Activated T-cell treated with anti-CD3 and anti-CD28 coated beads for 48 hours (primary cell): ENCODE measurements around the gene CLEC2L.

Experiments used
- DNase-seq: peaks from one replicate; pipeline ENCODE4 v3.0.0-alpha.2; 2020; ENCODE audit warnings: low read depth

The CLEC2L gene

DNA sequence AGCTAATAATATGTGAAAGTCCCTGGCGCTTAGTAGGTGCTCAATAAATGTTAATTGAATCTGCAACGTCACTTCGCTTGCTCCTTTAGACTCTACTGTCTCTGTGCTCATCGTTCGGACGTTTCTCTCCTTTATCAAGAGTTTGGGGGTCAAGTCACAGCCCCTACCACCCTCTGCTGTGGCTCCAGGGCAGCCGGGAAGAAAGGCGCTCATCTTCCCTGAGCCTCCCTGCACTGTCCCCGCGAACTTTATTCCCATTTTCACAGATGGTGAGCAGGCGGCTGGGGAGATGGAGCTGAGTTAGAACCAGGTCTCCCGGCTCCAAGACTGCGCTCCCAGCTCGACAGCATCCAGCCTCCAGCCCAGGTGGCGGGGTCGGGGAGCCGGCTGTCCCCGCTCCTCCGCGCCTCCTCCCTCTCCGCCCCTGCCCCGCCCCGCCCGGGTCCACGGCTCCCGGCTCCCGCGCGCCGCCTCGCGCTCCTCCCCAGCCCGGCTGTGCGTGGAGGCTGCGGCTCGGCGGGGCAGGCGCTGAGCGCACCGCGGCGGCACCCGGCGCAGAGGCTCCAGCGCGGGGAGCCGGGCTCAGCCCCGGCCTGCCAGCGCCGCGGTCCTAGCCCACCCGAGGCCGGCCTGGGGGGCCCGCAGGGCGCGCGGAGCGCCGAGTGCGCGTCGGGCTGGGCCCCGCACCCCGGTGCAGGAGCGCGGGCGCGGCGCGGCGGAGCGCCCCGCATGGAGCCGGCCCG, at the start of gene CLEC2L:
TSS of gene CLEC2L (plus strand) at position 487 of the 743 bp plus-strand sequence. CDS start at position 730, 243 bp downstream.
- peak; percentile 21 for DNase-seq

DNA sequence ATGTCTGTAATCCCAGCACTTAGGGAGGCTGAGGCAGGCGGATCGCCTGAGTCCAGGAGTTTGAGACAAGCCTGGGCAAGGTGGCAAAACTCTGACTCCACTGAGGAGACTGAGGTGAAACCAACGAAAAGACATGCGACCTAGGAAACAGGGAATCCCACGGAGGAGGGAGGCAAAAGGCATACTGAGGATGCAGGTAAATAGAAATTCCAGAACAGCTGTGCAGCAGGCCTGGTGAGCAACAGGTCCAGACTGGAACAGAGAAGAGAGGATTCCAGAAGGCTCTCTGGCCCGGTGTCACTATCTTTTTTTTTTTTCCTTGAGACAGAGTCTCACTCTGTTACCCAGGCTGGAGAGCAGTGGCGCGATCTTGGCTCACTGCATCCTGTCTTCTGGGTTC, 47.3 kb upstream of the CLEC2L start:
- no peak for DNase-seq

DNA sequence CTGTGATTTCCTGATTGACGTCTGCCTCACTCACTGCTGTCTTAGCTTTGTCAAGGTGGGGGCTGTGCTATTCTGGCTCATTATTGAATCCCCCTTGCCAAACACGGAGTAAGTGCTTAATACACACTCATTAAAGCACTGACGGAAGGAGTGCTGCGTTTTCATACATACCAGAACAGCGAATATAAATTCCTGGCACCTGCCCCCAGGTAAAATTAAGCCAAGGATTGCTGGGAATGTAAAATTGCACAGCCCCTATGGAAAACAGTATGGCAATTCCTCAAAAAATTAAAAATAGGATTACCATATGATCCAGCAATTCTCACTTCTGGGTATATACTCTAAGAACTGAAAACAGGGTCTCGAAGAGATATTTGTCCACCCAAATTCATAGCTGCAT, 46.6 kb upstream of the CLEC2L start:
- no peak for DNase-seq

DNA sequence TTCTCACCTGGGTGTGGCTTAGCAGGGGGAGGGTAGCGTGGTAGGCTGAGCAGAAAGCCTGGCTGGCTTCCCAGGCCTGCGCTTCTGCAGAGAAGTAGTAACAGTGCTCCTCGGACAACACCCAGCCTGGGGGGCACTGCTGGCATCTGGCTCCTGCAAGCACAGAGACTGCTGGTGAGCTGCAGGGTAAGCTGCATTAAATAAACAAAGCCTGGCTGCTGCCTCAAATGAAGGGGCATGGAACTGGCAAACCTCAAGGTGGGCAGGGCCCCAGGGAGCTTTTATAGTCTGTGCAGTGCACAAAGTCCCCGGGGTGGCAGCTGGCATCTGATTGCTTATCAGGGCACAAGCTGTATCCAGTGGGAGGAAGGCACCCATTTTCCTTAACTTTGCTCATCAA, 43.9 kb upstream of the CLEC2L start:
- no peak for DNase-seq

DNA sequence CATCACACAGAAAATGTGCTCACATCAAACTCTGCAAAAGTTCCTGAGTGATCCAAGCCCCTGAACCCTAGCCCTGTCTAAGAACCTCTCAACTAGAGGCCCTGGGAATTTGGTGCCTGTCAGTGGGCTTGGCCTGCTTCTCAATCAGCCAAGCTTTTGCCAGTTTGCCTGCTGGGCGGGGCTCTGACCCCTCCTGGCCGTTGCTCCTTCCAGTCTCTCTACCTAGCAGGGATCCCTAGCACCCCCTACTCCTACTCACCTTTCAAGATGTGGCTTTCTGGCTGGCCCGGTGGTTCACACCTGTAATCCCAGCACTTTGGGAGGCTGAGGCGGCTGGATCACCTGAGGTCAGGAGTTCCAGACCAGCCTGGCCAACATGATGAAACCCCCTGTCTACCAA, 42.1 kb upstream of the CLEC2L start:
- no peak for DNase-seq

DNA sequence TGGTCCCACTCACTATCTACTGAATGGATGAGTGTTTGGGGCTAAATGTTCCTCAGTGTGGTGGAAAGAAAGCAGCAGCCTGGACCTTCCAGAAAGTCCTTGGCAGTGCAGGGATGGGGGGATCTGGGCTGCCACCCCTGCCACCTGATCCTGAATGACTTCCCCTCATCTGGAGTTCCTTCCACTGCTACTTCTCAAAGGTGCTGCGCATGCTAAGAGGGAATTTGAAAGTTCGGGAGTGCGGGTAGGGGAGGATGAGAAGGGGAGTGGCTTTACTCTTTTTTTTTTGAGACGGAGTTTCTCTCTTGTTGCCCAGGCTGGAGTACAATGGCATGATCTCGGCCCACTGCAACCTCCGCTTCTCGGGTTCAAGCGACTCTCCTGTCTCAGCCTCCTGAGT, 41.4 kb upstream of the CLEC2L start:
- DNase-seq: no peak

DNA sequence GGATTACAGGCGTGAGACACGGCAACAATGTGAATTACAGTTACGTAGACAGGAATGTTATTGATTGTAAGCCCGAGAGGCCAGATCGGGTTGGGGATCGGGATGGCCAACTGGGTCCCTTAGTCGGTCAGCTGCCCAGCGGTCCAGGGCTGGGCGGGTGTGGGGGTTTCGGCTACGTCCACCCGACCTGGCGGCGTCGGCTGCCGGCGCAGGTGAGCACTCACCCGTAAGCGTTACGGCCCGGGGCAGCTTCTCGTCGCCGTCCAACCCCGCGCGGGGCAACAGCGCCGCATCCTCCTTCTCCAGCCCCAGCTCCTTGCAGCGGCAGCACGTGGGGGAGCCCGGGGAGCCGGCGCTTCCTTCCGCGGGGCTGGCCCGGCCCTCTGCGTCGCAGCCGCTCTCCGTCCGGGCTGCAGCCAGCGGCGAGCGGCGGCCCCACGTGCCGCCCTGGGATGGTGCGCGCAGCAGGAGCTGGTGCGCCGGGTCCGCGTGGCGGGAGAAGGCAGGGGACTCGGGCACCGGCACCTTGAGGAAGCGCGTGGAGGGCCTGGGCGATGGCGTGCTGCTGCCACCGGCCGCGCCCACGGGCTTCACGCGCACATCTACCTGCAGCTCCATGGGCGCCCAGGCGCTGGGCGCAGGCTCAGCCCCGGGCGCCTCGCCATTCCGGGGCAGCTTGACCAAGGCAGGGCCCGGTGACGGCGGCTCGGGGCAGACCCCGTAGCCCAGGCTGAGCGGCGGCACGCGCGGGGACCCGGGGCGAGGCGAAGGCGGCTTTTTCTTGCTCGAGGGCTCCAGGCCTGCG, 40.6 kb upstream of the CLEC2L start:
- peak; percentile 21 for DNase-seq

DNA sequence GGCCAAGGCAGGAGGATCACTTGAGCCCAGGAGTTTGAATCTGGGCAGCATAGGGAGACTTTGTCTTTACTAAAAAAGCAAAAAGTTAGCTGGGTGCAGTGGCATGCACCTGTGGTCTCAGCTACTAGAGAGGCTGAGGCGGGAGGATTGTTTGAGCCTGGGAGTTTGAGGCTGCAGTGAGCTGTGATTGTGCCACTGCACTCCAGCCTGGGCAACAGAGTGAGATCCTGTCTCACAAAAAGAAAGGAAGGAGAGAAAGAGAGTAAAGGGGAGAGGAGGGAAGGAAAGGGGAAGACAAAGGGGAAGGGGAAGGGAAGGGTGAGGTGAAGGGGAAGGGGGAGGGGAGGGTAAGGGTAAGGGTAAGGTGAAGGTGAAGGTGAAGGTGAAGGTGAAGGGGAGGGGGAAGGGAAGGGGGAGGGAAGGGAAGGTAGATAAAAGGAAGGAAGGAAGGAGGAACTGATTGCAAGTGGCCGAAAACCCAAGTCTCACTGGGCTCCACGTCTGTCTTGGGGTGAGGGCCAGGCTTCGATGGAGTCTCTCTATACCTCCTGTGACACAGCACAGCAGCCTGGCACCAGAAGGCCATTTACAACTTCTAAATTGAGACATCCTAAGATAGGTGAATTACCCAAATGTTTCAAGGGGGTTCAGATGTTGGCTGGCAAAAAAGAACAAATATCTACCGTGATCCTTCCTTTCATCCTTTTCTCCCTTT, 36.0 kb upstream of the CLEC2L start:
- DNase-seq: no peak

DNA sequence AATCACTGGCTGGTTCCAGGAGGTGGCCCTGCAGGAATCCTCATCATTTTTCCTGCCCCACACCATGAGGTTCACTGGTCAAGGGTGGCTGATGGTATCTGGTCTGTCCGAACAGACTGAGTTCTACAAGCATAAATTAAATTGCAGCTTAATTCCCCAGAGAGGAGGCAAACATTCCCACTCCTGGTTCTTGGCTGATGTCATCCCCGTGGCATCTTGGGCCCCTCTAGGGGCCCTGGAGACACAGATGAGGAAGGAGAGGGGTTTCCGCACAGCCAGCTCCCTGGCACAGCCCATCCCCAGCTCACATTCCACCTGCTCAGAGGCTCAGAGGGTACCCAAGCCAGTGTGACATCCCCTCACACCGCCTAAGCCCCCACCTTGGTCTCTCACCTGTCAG, 34.7 kb upstream of the CLEC2L start:
- DNase-seq: no peak

DNA sequence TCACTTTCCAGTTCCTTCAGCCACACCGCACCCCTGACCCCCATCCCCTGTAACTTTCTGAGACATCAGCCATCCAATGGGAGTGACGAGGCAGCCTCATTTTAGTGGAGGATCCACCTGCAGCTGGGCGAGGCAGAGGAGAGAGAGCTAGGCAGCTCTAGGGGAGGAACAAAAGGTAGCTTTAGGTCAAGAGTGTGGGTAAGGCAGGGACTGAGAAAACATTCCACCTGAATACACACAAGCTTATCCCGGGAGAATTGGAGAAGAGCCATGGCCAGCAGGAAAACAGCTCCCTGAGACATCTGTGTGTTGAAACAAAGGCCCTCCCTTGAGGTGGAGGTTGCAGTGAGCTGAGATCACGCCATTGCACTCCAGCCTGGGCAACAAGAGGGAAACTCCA, 33.4 kb upstream of the CLEC2L start:
- DNase-seq: no peak

DNA sequence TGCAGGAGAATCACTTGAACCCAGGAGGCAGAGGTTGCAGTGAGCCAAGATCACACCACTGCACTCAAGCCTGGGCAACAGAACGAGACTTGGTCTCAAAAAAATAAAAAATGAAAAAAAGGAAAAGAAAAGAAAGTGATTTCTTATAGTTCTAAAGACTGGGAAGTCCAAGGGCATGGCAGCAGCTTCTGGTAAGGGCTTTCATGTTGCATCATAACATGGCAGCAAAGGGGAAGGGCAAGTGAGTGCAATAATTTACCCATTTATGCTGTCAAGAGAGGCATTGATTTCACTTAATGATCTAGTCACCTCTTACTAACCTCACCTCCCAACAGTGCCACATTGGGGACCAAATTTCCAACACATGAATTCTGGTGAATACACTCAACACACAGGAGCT, 31.2 kb upstream of the CLEC2L start:
- no peak for DNase-seq

DNA sequence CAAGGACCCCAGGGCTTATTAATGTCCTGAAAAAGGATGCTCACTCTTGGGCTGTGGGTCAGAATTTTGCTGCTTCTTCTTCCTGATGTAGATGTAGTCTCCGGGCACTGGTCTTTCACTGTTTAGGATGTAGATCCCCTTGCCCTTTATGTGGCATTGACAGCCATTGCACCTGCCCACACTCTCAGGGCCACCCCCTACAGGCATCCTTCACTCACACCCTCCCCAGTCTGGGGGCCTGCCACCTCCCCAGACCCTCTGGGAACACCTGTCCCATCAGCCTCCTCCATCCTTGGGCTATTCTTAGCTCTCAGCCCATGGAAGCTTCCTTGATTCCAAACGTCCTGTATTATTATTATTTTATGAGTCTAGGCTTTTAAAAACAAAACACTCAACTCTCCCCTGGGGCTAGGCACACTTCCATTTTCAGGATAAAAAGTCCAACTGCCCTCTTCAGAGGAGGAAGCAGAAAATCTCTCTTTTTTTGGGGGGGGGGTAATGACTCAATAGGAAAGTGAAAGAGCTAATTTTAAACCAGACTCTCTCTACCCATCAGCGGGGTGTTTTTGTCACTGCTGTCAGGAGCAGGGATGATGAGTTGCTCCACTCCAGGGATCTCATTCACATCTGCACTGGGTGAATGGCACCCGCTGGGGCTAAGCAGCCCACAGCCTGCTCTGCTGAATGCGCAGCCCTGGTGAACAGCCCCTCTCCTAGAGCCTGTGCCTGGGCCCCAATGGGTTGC, 28.5 kb upstream of the CLEC2L start:
- DNase-seq: no peak

DNA sequence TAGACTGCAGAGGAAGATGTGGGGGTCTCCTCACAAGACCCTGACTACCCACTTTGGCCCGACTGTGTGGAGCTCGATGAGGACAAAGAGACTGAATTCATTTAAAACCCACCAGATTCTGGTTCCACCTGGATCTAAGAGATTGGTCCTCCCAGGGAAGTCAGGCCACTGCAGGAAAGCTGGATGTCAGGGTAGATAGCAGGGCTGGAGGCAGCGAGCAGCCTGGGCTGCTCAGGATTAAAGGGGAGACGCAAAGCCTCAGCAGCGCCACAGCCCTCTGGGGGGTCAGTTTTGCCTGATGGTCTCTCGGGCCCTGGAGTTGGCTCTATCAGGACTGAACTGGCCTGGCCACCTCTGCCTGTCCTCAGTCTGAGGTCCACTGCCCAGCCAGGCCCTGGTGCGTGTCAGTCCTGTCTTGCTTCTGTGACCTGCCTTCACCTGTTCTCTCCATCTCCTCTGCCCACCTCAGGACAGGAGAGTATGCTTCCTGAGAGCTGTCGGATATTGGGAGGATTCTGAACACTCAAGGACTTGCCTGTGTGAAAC, 27.8 kb upstream of the CLEC2L start:
- no peak for DNase-seq

DNA sequence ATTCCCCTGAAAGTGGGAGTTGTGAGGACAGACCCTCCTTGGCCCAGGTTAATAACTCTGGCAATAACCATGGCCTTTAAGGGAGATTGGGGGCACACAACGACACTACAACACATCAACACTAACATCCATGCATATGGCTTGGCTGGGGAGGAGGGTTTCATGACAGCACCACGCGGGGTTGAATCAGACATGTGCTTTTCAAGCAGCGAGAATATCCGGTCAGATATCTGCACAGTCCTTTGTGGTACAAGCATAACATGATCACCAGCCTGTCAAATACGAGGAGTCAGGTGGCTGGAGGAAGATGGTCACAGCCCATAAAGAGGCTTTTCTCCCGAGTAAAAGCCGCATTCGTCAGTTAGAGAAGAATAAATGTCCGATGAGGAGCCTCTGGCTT, 27.0 kb upstream of the CLEC2L start:
- DNase-seq: no peak

DNA sequence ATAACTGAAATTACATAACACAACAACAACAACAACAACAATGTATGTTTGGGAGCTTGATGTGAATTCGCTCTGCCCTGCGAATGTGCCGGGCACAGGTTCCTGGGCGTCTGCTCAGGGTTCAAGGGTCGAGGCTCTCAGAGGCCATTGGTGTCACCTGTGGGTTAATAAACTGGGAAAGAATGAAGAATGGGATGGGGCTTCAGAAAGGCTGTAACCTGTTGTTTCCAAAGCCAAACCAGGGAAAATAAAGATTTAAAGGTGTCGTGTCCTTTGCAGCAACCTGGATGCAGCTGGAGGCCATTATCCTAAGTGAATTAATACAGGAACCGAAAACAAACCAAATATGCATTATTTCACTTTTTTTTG, 22.7 kb upstream of the CLEC2L start:
- no peak for DNase-seq

DNA sequence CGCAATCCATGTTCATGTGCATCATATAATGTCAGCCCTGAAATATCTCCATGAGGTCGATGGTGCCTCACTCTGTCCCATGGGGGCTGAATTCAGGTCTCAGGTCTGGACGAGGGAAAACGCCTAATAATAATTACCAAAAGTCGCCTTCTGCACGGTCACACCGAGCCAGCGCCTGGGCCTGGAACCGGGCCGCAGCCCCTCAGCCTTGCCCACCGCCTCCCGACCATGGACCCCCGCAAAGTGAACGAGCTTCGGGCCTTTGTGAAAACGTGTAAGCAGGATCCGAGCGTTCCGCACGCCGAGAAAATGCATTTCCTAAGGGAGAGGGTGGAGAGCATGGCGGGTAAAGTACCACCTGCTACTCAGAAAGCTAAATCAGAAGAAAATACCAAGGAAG, 21.3 kb upstream of the CLEC2L start:
- no peak for DNase-seq

DNA sequence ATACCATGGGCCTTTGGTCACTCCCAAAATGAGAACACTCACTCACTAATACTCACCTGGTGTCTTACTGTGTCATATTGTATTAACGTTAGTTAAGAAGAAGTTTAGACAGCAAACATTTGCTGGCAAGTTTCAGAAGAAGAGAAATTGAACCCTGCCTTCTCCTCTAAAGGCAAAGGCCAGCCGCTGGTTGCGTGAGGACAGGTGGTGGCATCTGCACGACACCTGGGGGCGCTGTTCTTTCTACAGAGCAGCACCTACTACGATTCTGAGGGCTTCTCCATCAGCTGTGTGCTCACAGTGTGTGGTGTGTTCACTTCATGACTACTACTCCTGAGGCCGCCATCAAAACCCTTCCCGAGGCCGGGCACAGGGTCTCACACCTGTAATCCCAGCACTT, 17.9 kb upstream of the CLEC2L start:
- no peak for DNase-seq

DNA sequence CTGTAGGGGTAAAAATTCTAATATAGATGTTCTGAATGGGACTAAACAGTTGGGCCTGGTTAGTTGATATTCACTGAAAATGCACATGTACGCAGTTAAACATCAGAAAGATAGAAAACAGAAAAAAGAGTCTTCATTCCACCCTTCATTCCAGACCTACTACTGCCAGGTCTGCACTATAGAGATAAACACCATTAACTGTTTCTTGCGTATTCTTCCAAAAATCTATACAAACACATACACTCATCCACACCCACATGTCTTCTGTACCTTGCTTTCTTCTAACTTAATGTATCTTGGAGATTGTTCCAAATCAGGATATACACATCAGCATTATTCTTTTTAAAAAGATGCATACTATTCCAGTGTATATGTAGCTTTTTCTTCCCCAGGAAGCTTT, 13.9 kb upstream of the CLEC2L start:
- DNase-seq: no peak

DNA sequence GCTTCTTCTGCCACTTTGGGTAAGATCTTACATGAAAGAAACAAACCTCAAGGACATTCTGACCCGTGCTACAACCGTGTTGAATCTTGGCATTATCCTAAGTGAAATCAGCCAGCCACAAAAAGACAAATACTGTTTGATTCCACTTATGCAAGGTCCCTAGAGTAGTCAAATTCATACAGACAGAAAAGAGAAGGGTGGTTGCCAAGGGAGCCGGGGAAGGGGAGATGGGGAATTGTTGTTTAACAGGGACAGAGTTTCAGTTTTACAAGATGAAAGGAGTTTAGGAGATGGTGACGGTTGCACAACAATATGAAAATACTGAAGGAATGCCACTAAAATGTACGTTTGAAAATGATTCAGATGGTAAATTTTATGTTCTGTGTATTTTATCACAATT, 12.2 kb upstream of the CLEC2L start:
- no peak for DNase-seq

DNA sequence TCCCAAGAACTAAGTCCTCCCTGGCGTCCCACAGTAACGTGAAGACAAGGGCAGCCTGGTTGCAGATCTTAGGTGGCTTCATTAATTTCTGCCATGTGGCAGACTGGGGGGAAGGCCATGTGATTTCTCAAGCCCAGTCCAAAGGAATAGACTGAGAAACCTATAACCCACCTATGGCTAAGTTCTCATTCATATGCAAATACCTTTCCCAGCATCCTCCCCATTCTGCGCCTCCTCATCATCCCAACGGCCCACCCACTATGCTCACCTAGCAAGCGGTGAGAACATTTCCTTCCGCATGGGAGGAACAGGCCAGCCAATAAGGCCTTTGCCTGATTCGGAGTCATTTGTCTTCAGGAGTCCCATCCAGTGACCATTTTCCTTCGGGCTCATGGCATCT, 8.2 kb upstream of the CLEC2L start:
- DNase-seq: no peak

DNA sequence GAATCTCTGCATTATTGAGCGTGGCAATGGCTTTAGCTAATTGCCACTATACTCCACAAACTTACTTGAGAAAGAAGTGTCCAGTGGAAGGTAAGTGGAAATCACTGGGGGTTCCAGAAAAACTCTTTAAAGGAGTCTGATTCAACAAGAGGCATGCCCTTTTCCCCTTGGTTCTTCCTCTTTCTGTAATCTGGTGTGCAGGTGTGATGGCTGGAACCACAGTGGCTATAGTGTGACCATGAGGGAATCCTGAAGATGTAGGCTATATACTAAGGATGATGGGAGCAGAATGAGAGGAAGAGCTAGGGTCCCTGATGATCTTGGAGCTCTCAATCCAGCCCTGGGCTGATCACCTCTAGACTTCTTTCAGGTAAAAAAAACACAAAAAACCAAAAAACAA, 2.0 kb upstream of the CLEC2L start:
- DNase-seq: no peak

DNA sequence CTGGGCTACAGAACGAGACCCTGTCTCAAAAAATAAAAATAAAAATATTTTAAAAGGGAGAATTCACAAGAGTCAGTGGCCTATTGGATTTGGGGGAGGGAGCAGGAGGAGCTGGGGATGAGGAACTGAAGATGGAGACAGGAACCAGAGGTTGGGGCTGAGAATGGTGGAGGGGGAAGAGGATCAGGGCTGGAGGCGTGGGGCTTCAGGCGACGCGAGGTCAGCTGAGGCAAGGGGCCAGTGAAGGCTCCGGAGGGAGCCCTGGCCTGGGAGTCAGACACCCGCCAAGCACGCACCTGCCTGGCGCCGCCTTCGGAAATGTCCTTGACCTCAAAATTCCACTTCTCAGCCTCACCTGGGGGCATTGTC, 671 bp upstream of the CLEC2L start:
- DNase-seq: no peak
